ENCODE measurements around the gene DNAJC8.

Gene DNAJC8

DNA sequence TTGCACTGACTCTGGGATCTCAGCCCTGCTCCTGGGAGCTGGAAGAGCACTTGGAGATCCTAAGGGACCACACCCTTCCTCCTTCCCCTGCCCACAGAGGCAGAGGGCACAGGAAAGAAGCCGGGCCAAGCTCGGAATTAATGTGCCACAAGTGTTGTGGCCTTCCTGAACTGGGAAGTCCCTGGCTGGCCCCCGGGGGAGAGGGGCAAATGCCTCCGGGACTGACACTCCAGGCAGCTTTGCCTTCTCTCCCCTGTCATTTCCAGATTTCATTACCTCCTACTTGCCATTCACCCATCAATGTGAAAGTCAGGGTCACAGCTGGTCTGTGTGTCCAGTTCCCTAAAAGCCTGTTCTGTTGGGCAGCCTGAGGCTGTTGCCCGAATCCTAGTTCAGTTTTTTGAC, 48.1 kb upstream of the DNAJC8 start:
- ATAC-seq: no peak

DNA sequence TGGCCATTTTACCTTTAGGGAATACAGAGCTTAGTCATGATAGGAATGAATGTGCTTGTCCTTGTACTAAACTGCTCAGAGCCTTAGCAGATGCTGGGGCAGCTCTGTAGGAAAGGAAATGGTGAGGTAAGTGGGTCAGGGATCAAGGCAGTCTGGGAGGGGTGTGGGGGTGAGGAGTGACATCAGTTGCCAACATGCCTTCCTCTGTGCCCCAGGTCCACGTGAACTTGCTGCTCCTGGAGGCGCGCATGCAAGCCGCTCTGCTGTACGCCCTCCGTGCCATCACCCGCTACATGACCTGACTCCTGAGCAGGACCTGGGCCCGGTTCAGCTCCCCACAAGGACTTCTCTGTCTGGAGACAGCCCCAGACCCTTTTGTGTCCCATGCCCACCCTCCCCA, 47.7 kb upstream of the DNAJC8 start:
- TF ChIP-seq, protein P1, sequence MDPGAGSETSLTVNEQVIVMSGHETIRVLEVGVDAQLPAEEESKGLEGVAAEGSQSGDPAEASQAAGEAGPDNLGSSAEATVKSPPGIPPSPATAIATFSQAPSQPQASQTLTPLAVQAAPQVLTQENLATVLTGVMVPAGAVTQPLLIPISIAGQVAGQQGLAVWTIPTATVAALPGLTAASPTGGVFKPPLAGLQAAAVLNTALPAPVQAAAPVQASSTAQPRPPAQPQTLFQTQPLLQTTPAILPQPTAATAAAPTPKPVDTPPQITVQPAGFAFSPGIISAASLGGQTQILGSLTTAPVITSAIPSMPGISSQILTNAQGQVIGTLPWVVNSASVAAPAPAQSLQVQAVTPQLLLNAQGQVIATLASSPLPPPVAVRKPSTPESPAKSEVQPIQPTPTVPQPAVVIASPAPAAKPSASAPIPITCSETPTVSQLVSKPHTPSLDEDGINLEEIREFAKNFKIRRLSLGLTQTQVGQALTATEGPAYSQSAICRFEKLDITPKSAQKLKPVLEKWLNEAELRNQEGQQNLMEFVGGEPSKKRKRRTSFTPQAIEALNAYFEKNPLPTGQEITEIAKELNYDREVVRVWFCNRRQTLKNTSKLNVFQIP (CRISPR knock-in tag; IDR thresholded peaks at IDR 0.05; ENCODE audit: borderline replicate concordance, low read depth): no peak
- TF ChIP-seq RARB (CRISPR knock-in tag; IDR thresholded peaks at IDR 0.05) (no peak), ZFP3 (CRISPR knock-in tag; IDR thresholded peaks at IDR 0.05) (no peak), BACH2 (CRISPR knock-in tag; IDR thresholded peaks at IDR 0.05; ENCODE audit: borderline replicate concordance) (no peak), ZNF8 (CRISPR knock-in tag; IDR thresholded peaks at IDR 0.05) (no peak), PPARA (CRISPR knock-in tag; IDR thresholded peaks at IDR 0.05; ENCODE audit: borderline replicate concordance) (no peak), ZNF565 (CRISPR knock-in tag; conservative IDR thresholded peaks at IDR 0.05; ENCODE audit: low read depth) (no peak), ZC3H10 (CRISPR knock-in tag; IDR thresholded peaks at IDR 0.05) (no peak), SNAI2 (CRISPR knock-in tag; IDR thresholded peaks at IDR 0.05) (no peak), TOX (CRISPR knock-in tag; IDR thresholded peaks at IDR 0.05; ENCODE audit: borderline replicate concordance) (no peak), ZNF70 (CRISPR knock-in tag; IDR thresholded peaks at IDR 0.05) (no peak), OSR1 (CRISPR knock-in tag; IDR thresholded peaks at IDR 0.05) (no peak), ISL1 (CRISPR knock-in tag; IDR thresholded peaks at IDR 0.05) (no peak)
- TF ChIP-seq, protein P2, sequence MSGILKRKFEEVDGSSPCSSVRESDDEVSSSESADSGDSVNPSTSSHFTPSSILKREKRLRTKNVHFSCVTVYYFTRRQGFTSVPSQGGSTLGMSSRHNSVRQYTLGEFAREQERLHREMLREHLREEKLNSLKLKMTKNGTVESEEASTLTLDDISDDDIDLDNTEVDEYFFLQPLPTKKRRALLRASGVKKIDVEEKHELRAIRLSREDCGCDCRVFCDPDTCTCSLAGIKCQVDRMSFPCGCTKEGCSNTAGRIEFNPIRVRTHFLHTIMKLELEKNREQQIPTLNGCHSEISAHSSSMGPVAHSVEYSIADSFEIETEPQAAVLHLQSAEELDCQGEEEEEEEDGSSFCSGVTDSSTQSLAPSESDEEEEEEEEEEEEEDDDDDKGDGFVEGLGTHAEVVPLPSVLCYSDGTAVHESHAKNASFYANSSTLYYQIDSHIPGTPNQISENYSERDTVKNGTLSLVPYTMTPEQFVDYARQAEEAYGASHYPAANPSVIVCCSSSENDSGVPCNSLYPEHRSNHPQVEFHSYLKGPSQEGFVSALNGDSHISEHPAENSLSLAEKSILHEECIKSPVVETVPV (CRISPR knock-in tag; IDR thresholded peaks at IDR 0.05): no peak
- TF ChIP-seq, protein P3, sequence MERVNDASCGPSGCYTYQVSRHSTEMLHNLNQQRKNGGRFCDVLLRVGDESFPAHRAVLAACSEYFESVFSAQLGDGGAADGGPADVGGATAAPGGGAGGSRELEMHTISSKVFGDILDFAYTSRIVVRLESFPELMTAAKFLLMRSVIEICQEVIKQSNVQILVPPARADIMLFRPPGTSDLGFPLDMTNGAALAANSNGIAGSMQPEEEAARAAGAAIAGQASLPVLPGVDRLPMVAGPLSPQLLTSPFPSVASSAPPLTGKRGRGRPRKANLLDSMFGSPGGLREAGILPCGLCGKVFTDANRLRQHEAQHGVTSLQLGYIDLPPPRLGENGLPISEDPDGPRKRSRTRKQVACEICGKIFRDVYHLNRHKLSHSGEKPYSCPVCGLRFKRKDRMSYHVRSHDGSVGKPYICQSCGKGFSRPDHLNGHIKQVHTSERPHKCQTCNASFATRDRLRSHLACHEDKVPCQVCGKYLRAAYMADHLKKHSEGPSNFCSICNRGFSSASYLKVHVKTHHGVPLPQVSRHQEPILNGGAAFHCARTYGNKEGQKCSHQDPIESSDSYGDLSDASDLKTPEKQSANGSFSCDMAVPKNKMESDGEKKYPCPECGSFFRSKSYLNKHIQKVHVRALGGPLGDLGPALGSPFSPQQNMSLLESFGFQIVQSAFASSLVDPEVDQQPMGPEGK (CRISPR knock-in tag; IDR thresholded peaks at IDR 0.05; ENCODE audit: borderline replicate concordance): no peak
- TF ChIP-seq, protein P4, sequence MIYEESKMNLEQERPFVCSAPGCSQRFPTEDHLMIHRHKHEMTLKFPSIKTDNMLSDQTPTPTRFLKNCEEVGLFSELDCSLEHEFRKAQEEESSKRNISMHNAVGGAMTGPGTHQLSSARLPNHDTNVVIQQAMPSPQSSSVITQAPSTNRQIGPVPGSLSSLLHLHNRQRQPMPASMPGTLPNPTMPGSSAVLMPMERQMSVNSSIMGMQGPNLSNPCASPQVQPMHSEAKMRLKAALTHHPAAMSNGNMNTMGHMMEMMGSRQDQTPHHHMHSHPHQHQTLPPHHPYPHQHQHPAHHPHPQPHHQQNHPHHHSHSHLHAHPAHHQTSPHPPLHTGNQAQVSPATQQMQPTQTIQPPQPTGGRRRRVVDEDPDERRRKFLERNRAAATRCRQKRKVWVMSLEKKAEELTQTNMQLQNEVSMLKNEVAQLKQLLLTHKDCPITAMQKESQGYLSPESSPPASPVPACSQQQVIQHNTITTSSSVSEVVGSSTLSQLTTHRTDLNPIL (CRISPR knock-in tag; IDR thresholded peaks at IDR 0.05; ENCODE audit: low read depth): no peak
- no peak for ATAC-seq

More for the DNA sequence above, 48.1 kb upstream of the DNAJC8 start:
- TF ChIP-seq ZNF70 (CRISPR knock-in tag; IDR thresholded peaks at IDR 0.05) (no peak), ISL1 (CRISPR knock-in tag; IDR thresholded peaks at IDR 0.05) (no peak), BACH2 (CRISPR knock-in tag; IDR thresholded peaks at IDR 0.05; ENCODE audit: borderline replicate concordance) (no peak), OSR1 (CRISPR knock-in tag; IDR thresholded peaks at IDR 0.05) (no peak), TCF4 (CRISPR knock-in tag; IDR thresholded peaks at IDR 0.05; ENCODE audit: borderline replicate concordance) (no peak), CSDC2 (CRISPR knock-in tag; IDR thresholded peaks at IDR 0.05) (no peak), ZFP3 (CRISPR knock-in tag; IDR thresholded peaks at IDR 0.05) (no peak), SNAI2 (CRISPR knock-in tag; IDR thresholded peaks at IDR 0.05) (no peak), PPARA (CRISPR knock-in tag; IDR thresholded peaks at IDR 0.05; ENCODE audit: borderline replicate concordance) (no peak), ZFP30 (CRISPR knock-in tag; IDR thresholded peaks at IDR 0.05) (no peak), RARB (CRISPR knock-in tag; IDR thresholded peaks at IDR 0.05) (no peak), ZC3H10 (CRISPR knock-in tag; IDR thresholded peaks at IDR 0.05) (no peak), ESRRG (CRISPR knock-in tag; IDR thresholded peaks at IDR 0.05) (no peak), ZNF565 (CRISPR knock-in tag; conservative IDR thresholded peaks at IDR 0.05; ENCODE audit: low read depth) (no peak), ZNF8 (CRISPR knock-in tag; IDR thresholded peaks at IDR 0.05) (no peak), ARNTL (CRISPR knock-in tag; IDR thresholded peaks at IDR 0.05; ENCODE audit: borderline replicate concordance, low read depth) (no peak)
- TF ChIP-seq, protein P2 (CRISPR knock-in tag; IDR thresholded peaks at IDR 0.05): no peak
- TF ChIP-seq, protein P5, sequence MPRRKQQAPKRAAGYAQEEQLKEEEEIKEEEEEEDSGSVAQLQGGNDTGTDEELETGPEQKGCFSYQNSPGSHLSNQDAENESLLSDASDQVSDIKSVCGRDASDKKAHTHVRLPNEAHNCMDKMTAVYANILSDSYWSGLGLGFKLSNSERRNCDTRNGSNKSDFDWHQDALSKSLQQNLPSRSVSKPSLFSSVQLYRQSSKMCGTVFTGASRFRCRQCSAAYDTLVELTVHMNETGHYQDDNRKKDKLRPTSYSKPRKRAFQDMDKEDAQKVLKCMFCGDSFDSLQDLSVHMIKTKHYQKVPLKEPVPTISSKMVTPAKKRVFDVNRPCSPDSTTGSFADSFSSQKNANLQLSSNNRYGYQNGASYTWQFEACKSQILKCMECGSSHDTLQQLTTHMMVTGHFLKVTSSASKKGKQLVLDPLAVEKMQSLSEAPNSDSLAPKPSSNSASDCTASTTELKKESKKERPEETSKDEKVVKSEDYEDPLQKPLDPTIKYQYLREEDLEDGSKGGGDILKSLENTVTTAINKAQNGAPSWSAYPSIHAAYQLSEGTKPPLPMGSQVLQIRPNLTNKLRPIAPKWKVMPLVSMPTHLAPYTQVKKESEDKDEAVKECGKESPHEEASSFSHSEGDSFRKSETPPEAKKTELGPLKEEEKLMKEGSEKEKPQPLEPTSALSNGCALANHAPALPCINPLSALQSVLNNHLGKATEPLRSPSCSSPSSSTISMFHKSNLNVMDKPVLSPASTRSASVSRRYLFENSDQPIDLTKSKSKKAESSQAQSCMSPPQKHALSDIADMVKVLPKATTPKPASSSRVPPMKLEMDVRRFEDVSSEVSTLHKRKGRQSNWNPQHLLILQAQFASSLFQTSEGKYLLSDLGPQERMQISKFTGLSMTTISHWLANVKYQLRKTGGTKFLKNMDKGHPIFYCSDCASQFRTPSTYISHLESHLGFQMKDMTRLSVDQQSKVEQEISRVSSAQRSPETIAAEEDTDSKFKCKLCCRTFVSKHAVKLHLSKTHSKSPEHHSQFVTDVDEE (CRISPR knock-in tag; IDR thresholded peaks at IDR 0.05): no peak
- TF ChIP-seq, protein P4 (CRISPR knock-in tag; IDR thresholded peaks at IDR 0.05; ENCODE audit: low read depth): no peak
- TF ChIP-seq, protein P3 (CRISPR knock-in tag; IDR thresholded peaks at IDR 0.05; ENCODE audit: borderline replicate concordance): no peak

Data from SK-N-SH treated with all-trans-retinoic acid at 6 μM for 48 hours (cell line).